ENCODE results near the gene AK4.

DNA sequence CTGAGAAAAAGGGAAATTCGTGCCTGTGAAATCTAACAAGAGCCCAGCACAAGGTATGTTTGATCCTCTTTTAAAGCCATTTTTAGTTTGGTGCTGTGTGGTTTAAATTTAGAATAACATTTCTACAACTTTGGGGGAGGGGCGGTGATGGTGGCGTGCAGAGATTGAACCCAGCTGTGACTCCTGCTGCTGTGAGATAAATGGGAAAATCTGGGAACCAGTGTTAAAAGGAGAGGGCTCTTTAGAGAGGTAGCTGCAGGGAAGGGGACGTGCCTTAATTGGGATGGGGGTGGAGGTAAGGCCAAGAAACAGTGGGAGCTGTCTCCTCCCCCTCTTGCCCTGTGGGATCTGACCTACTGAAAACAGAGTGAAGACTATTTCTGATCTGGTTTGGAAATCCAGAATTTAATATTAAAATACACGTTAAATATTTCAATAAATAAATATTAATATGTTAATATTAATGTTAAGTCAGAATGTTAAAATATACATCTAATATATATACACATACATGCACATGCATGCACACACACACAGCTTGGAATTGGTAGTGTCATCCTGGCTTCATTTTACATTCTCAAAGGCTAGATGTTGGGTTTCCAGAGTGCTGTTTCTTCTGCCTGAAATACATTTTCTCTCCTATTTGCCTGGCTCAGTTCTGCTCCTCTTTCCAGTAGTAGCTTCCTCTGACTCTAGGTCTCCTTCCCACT, 131.2 kb downstream of the AK4 start:
- no peak; a peak in 1 of 4 replicates for TF ChIP-seq SIN3A (conservative IDR thresholded peaks at IDR 0.05 in 1 of 2, IDR thresholded peaks at IDR 0.05 in 1 of 2; ENCODE audit: low read depth in 1 of 2, low read length in 2 of 2)
- TF ChIP-seq, protein P1, sequence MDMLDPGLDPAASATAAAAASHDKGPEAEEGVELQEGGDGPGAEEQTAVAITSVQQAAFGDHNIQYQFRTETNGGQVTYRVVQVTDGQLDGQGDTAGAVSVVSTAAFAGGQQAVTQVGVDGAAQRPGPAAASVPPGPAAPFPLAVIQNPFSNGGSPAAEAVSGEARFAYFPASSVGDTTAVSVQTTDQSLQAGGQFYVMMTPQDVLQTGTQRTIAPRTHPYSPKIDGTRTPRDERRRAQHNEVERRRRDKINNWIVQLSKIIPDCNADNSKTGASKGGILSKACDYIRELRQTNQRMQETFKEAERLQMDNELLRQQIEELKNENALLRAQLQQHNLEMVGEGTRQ (IDR thresholded peaks at IDR 0.05; ENCODE audit: low read length), result no peak
- TF ChIP-seq, protein P2, sequence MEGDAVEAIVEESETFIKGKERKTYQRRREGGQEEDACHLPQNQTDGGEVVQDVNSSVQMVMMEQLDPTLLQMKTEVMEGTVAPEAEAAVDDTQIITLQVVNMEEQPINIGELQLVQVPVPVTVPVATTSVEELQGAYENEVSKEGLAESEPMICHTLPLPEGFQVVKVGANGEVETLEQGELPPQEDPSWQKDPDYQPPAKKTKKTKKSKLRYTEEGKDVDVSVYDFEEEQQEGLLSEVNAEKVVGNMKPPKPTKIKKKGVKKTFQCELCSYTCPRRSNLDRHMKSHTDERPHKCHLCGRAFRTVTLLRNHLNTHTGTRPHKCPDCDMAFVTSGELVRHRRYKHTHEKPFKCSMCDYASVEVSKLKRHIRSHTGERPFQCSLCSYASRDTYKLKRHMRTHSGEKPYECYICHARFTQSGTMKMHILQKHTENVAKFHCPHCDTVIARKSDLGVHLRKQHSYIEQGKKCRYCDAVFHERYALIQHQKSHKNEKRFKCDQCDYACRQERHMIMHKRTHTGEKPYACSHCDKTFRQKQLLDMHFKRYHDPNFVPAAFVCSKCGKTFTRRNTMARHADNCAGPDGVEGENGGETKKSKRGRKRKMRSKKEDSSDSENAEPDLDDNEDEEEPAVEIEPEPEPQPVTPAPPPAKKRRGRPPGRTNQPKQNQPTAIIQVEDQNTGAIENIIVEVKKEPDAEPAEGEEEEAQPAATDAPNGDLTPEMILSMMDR (IDR thresholded peaks at IDR 0.05; ENCODE audit: control extremely low read depth in 1 of 3, insufficient read depth in 1 of 3, low read depth in 1 of 3, low read length in 3 of 3), result no peak
- TF ChIP-seq POLR2AphosphoS5 (IDR thresholded peaks at IDR 0.05; ENCODE audit: low read depth, low read length), result no peak
- TF ChIP-seq POLR2A (IDR thresholded peaks at IDR 0.05; ENCODE audit: control extremely low read depth in 1 of 2, low read depth in 2 of 2, low read length in 2 of 2), result no peak
- TF ChIP-seq HDAC2 (IDR thresholded peaks at IDR 0.05; ENCODE audit: borderline replicate concordance in 1 of 2, low read depth in 2 of 2, low read length in 2 of 2), result peak in 1 of 2 experiments; percentile 77; a peak in 1 of 4 replicates
- no peak for TF ChIP-seq EP300 (IDR thresholded peaks at IDR 0.05; ENCODE audit: borderline replicate concordance in 1 of 2, low read depth in 2 of 2, low read length in 2 of 2)
- no peak for TF ChIP-seq CHD2 (IDR thresholded peaks at IDR 0.05; ENCODE audit: low read length)
- TF ChIP-seq RBBP5 (IDR thresholded peaks at IDR 0.05; ENCODE audit: borderline replicate concordance, low read depth, low read length), result no peak; the same call in 1 of the 2 replicates
- TF ChIP-seq, protein P3, sequence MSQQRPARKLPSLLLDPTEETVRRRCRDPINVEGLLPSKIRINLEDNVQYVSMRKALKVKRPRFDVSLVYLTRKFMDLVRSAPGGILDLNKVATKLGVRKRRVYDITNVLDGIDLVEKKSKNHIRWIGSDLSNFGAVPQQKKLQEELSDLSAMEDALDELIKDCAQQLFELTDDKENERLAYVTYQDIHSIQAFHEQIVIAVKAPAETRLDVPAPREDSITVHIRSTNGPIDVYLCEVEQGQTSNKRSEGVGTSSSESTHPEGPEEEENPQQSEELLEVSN (IDR thresholded peaks at IDR 0.05), result no peak
- no peak for TF ChIP-seq GTF2F1 (IDR thresholded peaks at IDR 0.05; ENCODE audit: borderline replicate concordance, low read depth, low read length)
- TF ChIP-seq ZNF274 (IDR thresholded peaks at IDR 0.05; ENCODE audit: borderline replicate concordance, extremely low read depth, low read length), result no peak
- no peak for TF ChIP-seq MAFK (IDR thresholded peaks at IDR 0.05; ENCODE audit: low read depth, low read length)
- TF ChIP-seq CBX8 (IDR thresholded peaks at IDR 0.05; ENCODE audit: borderline replicate concordance, low read depth, low read length), result no peak

Measured in H1 (cell line).